H1 (cell line): Measurements from ENCODE around the gene NDUFS7.

Source experiments
- EZH2 ChIP-seq: fragments of 200-600 bp; sonication (generic); IDR thresholded peaks from 2 replicates; pipeline ENCODE4 v1.7.1; 2012; ENCODE audit warnings: low read depth, mild to moderate bottlenecking, moderate library complexity, low read length, inconsistent platforms; ENCODE audit not compliant: severe bottlenecking
- HDAC2 ChIP-seq, 2 experiments: fragments of 300-600 bp in 1 of 2; sonication (generic) in 1 of 2; IDR thresholded peaks; 2 replicates each; pipeline ENCODE4 v1.6.1; 2011 to 2012; ENCODE audit warnings: low read depth in 2 of 2, low read length in 2 of 2, mild to moderate bottlenecking in 2 of 2, moderate library complexity in 2 of 2, borderline replicate concordance in 1 of 2, inconsistent platforms in 1 of 2
- POLR2AphosphoS5 ChIP-seq: IDR thresholded peaks from 2 replicates; pipeline ENCODE4 v1.6.1; 2011; ENCODE audit warnings: low read depth, low read length
- TF ChIP-seq, protein P1 (sequence below), 3 experiments: IDR thresholded peaks; 1 replicate in 2 of 3; 2 replicates in 1 of 3; pipeline versions ENCODE4 v1.5.1 to v1.6.1; 2011; ENCODE audit warnings: low read length in 3 of 3, mild to moderate bottlenecking in 3 of 3, inconsistent platforms in 2 of 3, low read depth in 1 of 3, moderate library complexity in 1 of 3; ENCODE audit not compliant: insufficient read depth in 1 of 3; ENCODE audit errors: control extremely low read depth in 1 of 3

- TF ChIP-seq, protein P1, sequence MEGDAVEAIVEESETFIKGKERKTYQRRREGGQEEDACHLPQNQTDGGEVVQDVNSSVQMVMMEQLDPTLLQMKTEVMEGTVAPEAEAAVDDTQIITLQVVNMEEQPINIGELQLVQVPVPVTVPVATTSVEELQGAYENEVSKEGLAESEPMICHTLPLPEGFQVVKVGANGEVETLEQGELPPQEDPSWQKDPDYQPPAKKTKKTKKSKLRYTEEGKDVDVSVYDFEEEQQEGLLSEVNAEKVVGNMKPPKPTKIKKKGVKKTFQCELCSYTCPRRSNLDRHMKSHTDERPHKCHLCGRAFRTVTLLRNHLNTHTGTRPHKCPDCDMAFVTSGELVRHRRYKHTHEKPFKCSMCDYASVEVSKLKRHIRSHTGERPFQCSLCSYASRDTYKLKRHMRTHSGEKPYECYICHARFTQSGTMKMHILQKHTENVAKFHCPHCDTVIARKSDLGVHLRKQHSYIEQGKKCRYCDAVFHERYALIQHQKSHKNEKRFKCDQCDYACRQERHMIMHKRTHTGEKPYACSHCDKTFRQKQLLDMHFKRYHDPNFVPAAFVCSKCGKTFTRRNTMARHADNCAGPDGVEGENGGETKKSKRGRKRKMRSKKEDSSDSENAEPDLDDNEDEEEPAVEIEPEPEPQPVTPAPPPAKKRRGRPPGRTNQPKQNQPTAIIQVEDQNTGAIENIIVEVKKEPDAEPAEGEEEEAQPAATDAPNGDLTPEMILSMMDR (IDR thresholded peaks at IDR 0.05; ENCODE audit: control extremely low read depth in 1 of 3, insufficient read depth in 1 of 3, low read depth in 1 of 3, low read length in 3 of 3): no peak
- TF ChIP-seq EZH2 (no peak), HDAC2 (IDR thresholded peaks at IDR 0.05; ENCODE audit: borderline replicate concordance in 1 of 2, low read depth in 2 of 2, low read length in 2 of 2) (no peak), POLR2AphosphoS5 (no peak)
Observed at GRCh38 chr19:1421958-1422305, 38.2 kb downstream of the NDUFS7 start.
